ENCODE results near the gene ZNF804A.

GRCh38 chr2:184692141-184692734 is 93.9 kb downstream of the ZNF804A start:
- no peak for TF ChIP-seq POLR2A (IDR thresholded peaks at IDR 0.05)
- no peak for TF ChIP-seq POLR2AphosphoS5 (IDR thresholded peaks at IDR 0.05)
- TF ChIP-seq EP300 (IDR thresholded peaks at IDR 0.05): no peak
